Sigmoid colon (tissue), 4 donors: ENCODE data around the gene RAD23B.

Experiments
- POLR2A ChIP-seq, 2 donors: fragments of 450-650 bp; IDR thresholded peaks; one replicate each; pipeline ENCODE4 v1.6.1; 2016; ENCODE audit warnings: antibody characterized with exemption in 2 of 2, mild to moderate bottlenecking in 2 of 2, moderate library complexity in 2 of 2
- POLR2AphosphoS5 ChIP-seq, 4 donors: sonication (generic); formaldehyde crosslinking; IDR thresholded peaks; one replicate each; pipeline ENCODE4 v1.6.1; 2017; ENCODE audit warnings: antibody characterized with exemption in 4 of 4
- TF ChIP-seq, protein P1 (sequence below), 4 experiments: fragments of 450-650 bp in 3 of 4; fragments of 200-600 bp in 1 of 4; IDR thresholded peaks; one replicate each; pipeline ENCODE4 v1.5.1; 2016 to 2019; ENCODE audit warnings: antibody characterized with exemption in 4 of 4, mild to moderate bottlenecking in 3 of 4, moderate library complexity in 2 of 4

GRCh38 chr9:107281922-107282667, 984 bp upstream of the RAD23B start:
- TF ChIP-seq, protein P1, sequence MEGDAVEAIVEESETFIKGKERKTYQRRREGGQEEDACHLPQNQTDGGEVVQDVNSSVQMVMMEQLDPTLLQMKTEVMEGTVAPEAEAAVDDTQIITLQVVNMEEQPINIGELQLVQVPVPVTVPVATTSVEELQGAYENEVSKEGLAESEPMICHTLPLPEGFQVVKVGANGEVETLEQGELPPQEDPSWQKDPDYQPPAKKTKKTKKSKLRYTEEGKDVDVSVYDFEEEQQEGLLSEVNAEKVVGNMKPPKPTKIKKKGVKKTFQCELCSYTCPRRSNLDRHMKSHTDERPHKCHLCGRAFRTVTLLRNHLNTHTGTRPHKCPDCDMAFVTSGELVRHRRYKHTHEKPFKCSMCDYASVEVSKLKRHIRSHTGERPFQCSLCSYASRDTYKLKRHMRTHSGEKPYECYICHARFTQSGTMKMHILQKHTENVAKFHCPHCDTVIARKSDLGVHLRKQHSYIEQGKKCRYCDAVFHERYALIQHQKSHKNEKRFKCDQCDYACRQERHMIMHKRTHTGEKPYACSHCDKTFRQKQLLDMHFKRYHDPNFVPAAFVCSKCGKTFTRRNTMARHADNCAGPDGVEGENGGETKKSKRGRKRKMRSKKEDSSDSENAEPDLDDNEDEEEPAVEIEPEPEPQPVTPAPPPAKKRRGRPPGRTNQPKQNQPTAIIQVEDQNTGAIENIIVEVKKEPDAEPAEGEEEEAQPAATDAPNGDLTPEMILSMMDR (IDR thresholded peaks at IDR 0.05) = no peak
- no peak for TF ChIP-seq POLR2A (IDR thresholded peaks at IDR 0.05)
- TF ChIP-seq POLR2AphosphoS5 (IDR thresholded peaks at IDR 0.05) = no peak
